H1 (cell line): Measurements from ENCODE around the gene CDC42EP5. TPM values are rescaled to one million over a fixed set of nuclear protein-coding genes. Genes with fewer than 3 reads are reported as not detected.
A peak's percentile ranks its signal among the peaks of the same experiment; 100 is the strongest.

ENCODE experiments used
- CTCF ChIA-PET: fragments of 300-600 bp; sonication (Branson Sonifier 250); formaldehyde crosslinking; loops from one replicate; lab custom pipeline; 2021; ENCODE audit not compliant: partially characterized antibody; lab: Charles Lee
- POLR2A ChIA-PET: fragments of 300-600 bp; sonication (Branson Sonifier 250); formaldehyde crosslinking; loops from one replicate; lab custom pipeline; 2021; ENCODE audit warnings: inconsistent platforms; ENCODE audit not compliant: partially characterized antibody; lab: Charles Lee
- DNase-seq, 2 experiments: peaks; one replicate each; pipeline versions ENCODE4 v3.0.0 to v3.0.0-alpha.2; 2010 to 2022; ENCODE audit warnings: low spot score in 2 of 2, low read depth in 1 of 2, mixed read lengths in 1 of 2
- FAIRE-seq: peaks from 2 replicates; lab custom pipeline; 2011; peaks lifted over from hg19 to GRCh38; lab: Jason Lieb, UNC
- H2AFZ ChIP-seq: 2 replicates; pipeline ENCODE4 v1.8.1; 2012; ENCODE audit warnings: low read length, inconsistent platforms
- H2AK5ac ChIP-seq: 2 replicates; pipeline ENCODE4 v1.6.1; 2013; ENCODE audit warnings: low read depth, low read length
- H2BK120ac ChIP-seq: replicated peaks from 2 replicates; pipeline ENCODE3; 2013; ENCODE audit warnings: low read depth, low read length, inconsistent platforms
- H2BK12ac ChIP-seq: 2 replicates; pipeline ENCODE4 v1.6.1; 2013; ENCODE audit warnings: low read depth, low read length
- H2BK15ac ChIP-seq: 2 replicates; pipeline ENCODE4 v1.6.1; 2013; ENCODE audit warnings: low read length
- H2BK20ac ChIP-seq: 2 replicates; pipeline ENCODE4 v1.6.1; 2013; ENCODE audit warnings: low read length
- H2BK5ac ChIP-seq: 2 replicates; pipeline ENCODE4 v1.6.1; 2013; ENCODE audit warnings: low read depth, low read length
- H3K14ac ChIP-seq: 2 replicates; pipeline ENCODE4 v1.6.1; 2013; ENCODE audit warnings: inconsistent platforms; ENCODE audit not compliant: insufficient read length
- H3K18ac ChIP-seq: 2 replicates; pipeline ENCODE4 v1.6.1; 2013; ENCODE audit warnings: low read length; ENCODE audit errors: extremely low read depth
- H3K23ac ChIP-seq: 2 replicates; pipeline ENCODE4 v1.6.1; 2013; ENCODE audit warnings: inconsistent platforms; ENCODE audit not compliant: insufficient read length
- H3K23me2 ChIP-seq: 2 replicates; pipeline ENCODE4 v1.6.1; 2013; ENCODE audit warnings: low read depth, low read length
- H3K27ac ChIP-seq: 2 replicates; pipeline ENCODE4 v1.6.1; 2011; ENCODE audit warnings: low read depth, low read length, inconsistent platforms
- H3K27me3 ChIP-seq, 4 experiments: replicated peaks in 1 of 4; 1 replicate in 1 of 4; 2 replicates in 3 of 4; pipeline versions ENCODE4 v1.6.1 to v1.8.1; 2011 to 2013; ENCODE audit warnings: low read length in 3 of 4, mild to moderate bottlenecking in 3 of 4, inconsistent platforms in 2 of 4, mixed read lengths in 2 of 4, moderate library complexity in 1 of 4; ENCODE audit not compliant: control insufficient read depth in 3 of 4, insufficient read depth in 3 of 4; ENCODE audit errors: extremely low read depth in 1 of 4
- H3K36me3 ChIP-seq, 4 experiments: 2 replicates each; pipeline versions ENCODE4 v1.6.1 to v1.8.1; 2011 to 2013; ENCODE audit warnings: mild to moderate bottlenecking in 4 of 4, low read length in 3 of 4, moderate library complexity in 2 of 4, control low read depth in 1 of 4, inconsistent platforms in 1 of 4; ENCODE audit not compliant: insufficient read depth in 4 of 4, control insufficient read depth in 2 of 4
- H3K4ac ChIP-seq: replicated peaks from 2 replicates; pipeline ENCODE3; 2013; ENCODE audit warnings: low read length, low read depth, mixed read lengths, inconsistent platforms; ENCODE audit not compliant: insufficient read length
- H3K4me1 ChIP-seq, 4 experiments: replicated peaks in 1 of 4; 1 replicate in 1 of 4; 2 replicates in 3 of 4; pipeline versions ENCODE4 v1.6.1 to v1.8.1; 2011 to 2013; ENCODE audit warnings: low read length in 3 of 4, inconsistent platforms in 2 of 4, mixed read lengths in 1 of 4; ENCODE audit not compliant: insufficient read depth in 4 of 4, control insufficient read depth in 3 of 4
- H3K4me2 ChIP-seq, 2 experiments: 2 replicates each; pipeline versions ENCODE4 v1.6.1 to v1.8.1; 2011 to 2013; ENCODE audit warnings: low read depth in 2 of 2, low read length in 2 of 2, control low read depth in 1 of 2, inconsistent platforms in 1 of 2, mild to moderate bottlenecking in 1 of 2; ENCODE audit not compliant: insufficient read depth in 1 of 2
- H3K4me3 ChIP-seq, 4 experiments: fragments of 200-600, 300-600 bp in 1 of 4; sonication (generic), shearing (Covaris generic), sonication (Bioruptor Twin) in 1 of 4; 2 replicates each; pipeline versions ENCODE4 v1.5.1 to v1.8.1; 2011 to 2016; ENCODE audit warnings: low read length in 4 of 4, low read depth in 3 of 4, control low read depth in 2 of 4, inconsistent platforms in 2 of 4, mild to moderate bottlenecking in 2 of 4, mixed read lengths in 1 of 4, moderate library complexity in 1 of 4; ENCODE audit not compliant: insufficient read depth in 2 of 4; ENCODE audit errors: extremely low read depth in 1 of 4
- H3K56ac ChIP-seq: replicated peaks from 2 replicates; pipeline ENCODE3; 2013; ENCODE audit warnings: low read depth, mild to moderate bottlenecking, mixed read lengths, low read length, inconsistent platforms; ENCODE audit not compliant: insufficient read length
- H3K79me1 ChIP-seq: 2 replicates; pipeline ENCODE4 v1.6.1; 2013; ENCODE audit warnings: low read depth, low read length, control low read depth
- H3K79me2 ChIP-seq, 2 experiments: 2 replicates each; pipeline versions ENCODE4 v1.6.1 to v1.8.1; 2012 to 2013; ENCODE audit warnings: low read length in 2 of 2, mild to moderate bottlenecking in 2 of 2, inconsistent platforms in 1 of 2; ENCODE audit not compliant: insufficient read depth in 2 of 2, control insufficient read depth in 1 of 2
- H3K9ac ChIP-seq, 4 experiments: replicated peaks in 1 of 4; 1 replicate in 1 of 4; 2 replicates in 3 of 4; pipeline versions ENCODE4 v1.6.1 to v1.8.1; 2011 to 2013; ENCODE audit warnings: low read depth in 3 of 4, low read length in 3 of 4, control low read depth in 2 of 4, mild to moderate bottlenecking in 2 of 4, moderate library complexity in 2 of 4, inconsistent platforms in 1 of 4; ENCODE audit errors: extremely low read depth in 1 of 4
- H3K9me3 ChIP-seq, 2 experiments: 2 replicates each; pipeline versions ENCODE4 v1.6.1 to v1.8.1; 2012 to 2013; ENCODE audit warnings: mild to moderate bottlenecking in 2 of 2, moderate library complexity in 2 of 2, control low read depth in 1 of 2, inconsistent platforms in 1 of 2, low read depth in 1 of 2, low read length in 1 of 2, mixed read lengths in 1 of 2; ENCODE audit not compliant: insufficient read depth in 2 of 2
- H4K20me1 ChIP-seq, 2 experiments: replicated peaks in 1 of 2; 2 replicates each; pipeline versions ENCODE3 to v1.8.1; 2011 to 2013; ENCODE audit warnings: inconsistent platforms in 2 of 2, low read length in 2 of 2, mild to moderate bottlenecking in 1 of 2; ENCODE audit not compliant: insufficient read depth in 2 of 2, control insufficient read depth in 1 of 2
- H4K5ac ChIP-seq: 2 replicates; pipeline ENCODE4 v1.6.1; 2013; ENCODE audit warnings: low read length, low read depth, mixed read lengths, inconsistent platforms; ENCODE audit not compliant: insufficient read length
- H4K8ac ChIP-seq: 2 replicates; pipeline ENCODE4 v1.8.0; 2013; ENCODE audit warnings: mild to moderate bottlenecking, moderate library complexity, low read length, inconsistent platforms; ENCODE audit not compliant: insufficient read depth; ENCODE audit errors: extremely low read depth
- H4K91ac ChIP-seq: replicated peaks from 2 replicates; pipeline ENCODE3; 2013; ENCODE audit warnings: low read length, mixed read lengths, inconsistent platforms; ENCODE audit not compliant: insufficient read length
- CBX5 ChIP-seq: fragments of 300-800, 300-1000 bp; sonication (generic); IDR thresholded peaks from 2 replicates; pipeline ENCODE4 v1.7.1; 2016; ENCODE audit warnings: antibody characterized with exemption, low read length, low read depth
- EGR1 ChIP-seq: IDR thresholded peaks from 2 replicates; pipeline ENCODE4 v1.6.1; 2011; ENCODE audit warnings: low read depth, low read length, borderline replicate concordance
- FOSL1 ChIP-seq: IDR thresholded peaks from 2 replicates; pipeline ENCODE4 v1.6.1; 2011; ENCODE audit warnings: mild to moderate bottlenecking, low read depth, low read length, moderate library complexity; ENCODE audit not compliant: insufficient read depth
- WGBS, 2 experiments: shearing (Covaris generic) in 1 of 2; methylation state at CpG; one replicate each; pipeline versions ENCODE4 v1.1.6 to v1.1.7; 2013 to 2015; ENCODE audit warnings: low lambda C conversion rate in 2 of 2, mixed read lengths in 2 of 2, inconsistent platforms in 1 of 2, low coverage in 1 of 2, missing lambda C conversion rate in 1 of 2; ENCODE audit not compliant: insufficient replicate concordance in 2 of 2, insufficient coverage in 1 of 2, insufficient read length in 1 of 2; ENCODE audit errors: extremely low coverage in 1 of 2, missing lambda C conversion rate in 1 of 2; 5-methylcytosine and 5-hydroxymethylcytosine counted together
- polyA plus RNA-seq, 7 experiments: library from polyadenylated mRNA; depleted of rRNA in 3 of 7; stranded (reverse) in 5 of 7; unstranded in 2 of 7; fragments of >200 nt in 5 of 7; fragments of 200-250 nt in 2 of 7; gene quantifications; 1 replicate in 5 of 7; 2 replicates in 1 of 7; 4 replicates in 1 of 7; pipeline versions ENCODE4 v1.2.1 to v1.2.3, GENCODE V29; 2011 to 2013; ENCODE audit warnings: missing spikeins in 2 of 7, mixed read lengths in 2 of 7
- total RNA-seq: library from RNA; stranded (reverse); fragmentation: NEBNext Ultra II Directional; extraction: Animal tissue kit (Norgen Biotek cat#: 25700); gene quantifications from 2 replicates; pipeline ENCODE4 v1.2.1, GENCODE V29; 2021

CDC42EP5 gene
- total and polyA plus RNA-seq, 2 of the 8 experiments (the other 6 are each of a cell fraction or from before 2014, with no cell fraction given), result 1.8 to 2.1 TPM

- Histone ChIP-seq H3K23ac (no peak overlapping the region), H2BK20ac (no peak overlapping the region), H3K4ac (no peak overlapping the region), H2BK120ac (no peak overlapping the region), H3K4me1 (peaks cover 3 to 10% (median 3%) of the 10 kb centered on the region in 4 experiments; a peak in 6 of 7 replicates), H3K23me2 (peaks cover 5% of the 10 kb centered on the region; the same call in 1 of the 2 replicates), H2BK12ac (peak overlapping the region; percentile 87; the same call in 1 of the 2 replicates), H3K36me3 (no peaks in the 10 kb centered on the region), H4K91ac (peak overlapping the region; percentile 84), H4K5ac (no peak overlapping the region), H3K9ac (no peak overlapping the region), H2BK15ac (peak overlapping the region; percentile 97; the same call in 1 of the 2 replicates), H3K4me3 (no peak overlapping the region), H2AK5ac (no peak overlapping the region), H3K27ac (no peak overlapping the region), H4K20me1 (no peaks in the 10 kb centered on the region), H3K18ac (peak overlapping the region; percentile 48; the same call in 1 of the 2 replicates), H2AFZ (no peak overlapping the region), H3K4me2 (peak overlapping the region in 1 of 2 experiments; percentile 28; a peak in 1 of 4 replicates), H2BK5ac (peak overlapping the region; percentile 40; the same call in 1 of the 2 replicates), H3K79me2 (no peaks in the 10 kb centered on the region), H3K27me3 (peaks cover 3 to 24% (median 18%) of the 10 kb centered on the region in 4 experiments), H4K8ac (no peak overlapping the region), H3K56ac (no peak overlapping the region), H3K14ac (no peak overlapping the region), H3K79me1 (no peaks in the 10 kb centered on the region), H3K9me3 (no peaks in the 10 kb centered on the region)
- POLR2A ChIA-PET, result interaction anchor here (1.2 to 2.1 kb wide), 3 partner anchors 8 to 15 kb away, joined by 3 to 14 read pairs (median 6); partner anchors contain the start of gene LENG9
- 92% methylated on average over 6 of the region's 6 CpGs; no CpG with 5 or more reads in 1 of the 2 experiments for WGBS, 2 experiments
- DNase-seq (no peak), FAIRE-seq (no peak)
- CTCF ChIA-PET, result interaction anchor here (0.6 to 1.5 kb wide), 7 partner anchors 11 to 1165 kb away, joined by 3 to 4 read pairs (median 3); no protein-coding TSS in a partner anchor
- TF ChIP-seq EGR1 (no peak), CBX5 (no peak), FOSL1 (no peak)
Observed at GRCh38 chr19:54473892-54474372, 836 bp upstream of the CDC42EP5 start.
